ENCODE measurements around the gene ACADM.
"Not testable (repeated sequence)": the region's sequence is repeated elsewhere in the genome, so short reads cannot be mapped to it uniquely, and the experiment has no call there.

ACADM gene

GRCh38 chr1:75724472-75725022 lies at the start of gene ACADM:
ACADM (plus strand) TSS chr1:75724709; CDS start chr1:75724788, 79 bp downstream.
- Histone ChIP-seq H3K9me3 (ENCODE audit: low read depth, low read length) (no peaks in the 10 kb centered on the region), H3K9ac (ENCODE audit: insufficient read length) (peak within 1 kb of the TSS; percentile 83), H3K4me3 (peak within 1 kb of the TSS; percentile 100), H3K27ac (peak within 1 kb of the TSS; percentile 11), H3K36me3 (ENCODE audit: insufficient read depth, low read length) (no peaks in the 10 kb centered on the region)
- peak; percentile 93 for TF ChIP-seq POLR2AphosphoS5 (IDR thresholded peaks at IDR 0.05; ENCODE audit: borderline replicate concordance, low read depth, low read length)
- TF ChIP-seq FOXP2 (optimal IDR thresholded peaks at IDR 0.05; ENCODE audit: control extremely low read depth, extremely low read length, insufficient read depth), result no peak
- TF ChIP-seq EZH2 (IDR thresholded peaks at IDR 0.05), result no peak
- DNase-seq (ENCODE audit: low read depth, low spot score), result no peak

GRCh38 chr1:75677443-75677842 lies 47.1 kb upstream of the ACADM start:
- DNase-seq (ENCODE audit: low read depth, low spot score), result no peak
- Histone ChIP-seq H3K36me3 (ENCODE audit: insufficient read depth, low read length) (no peaks in the 10 kb centered on the region), H3K9ac (ENCODE audit: insufficient read length) (no peak overlapping the region), H3K27ac (no peak overlapping the region), H3K4me3 (no peak overlapping the region), H3K9me3 (ENCODE audit: low read depth, low read length) (no peaks in the 10 kb centered on the region)
- TF ChIP-seq EZH2 (IDR thresholded peaks at IDR 0.05) (no peak), POLR2AphosphoS5 (IDR thresholded peaks at IDR 0.05; ENCODE audit: borderline replicate concordance, low read depth, low read length) (no peak), FOXP2 (optimal IDR thresholded peaks at IDR 0.05; ENCODE audit: control extremely low read depth, extremely low read length, insufficient read depth) (no peak)

- H3K27ac ChIP-seq; H3K9me3 ChIP-seq (ENCODE audit: low read depth, low read length); H3K36me3 ChIP-seq (ENCODE audit: insufficient read depth, low read length); H3K4me3 ChIP-seq; DNase-seq (ENCODE audit: low read depth, low spot score); H3K9ac ChIP-seq (ENCODE audit: insufficient read length): not testable (repeated sequence)
Observed at GRCh38 chr1:75677964-75678363, 46.5 kb upstream of the ACADM start.

GRCh38 chr1:75690547-75690946 lies 34.0 kb upstream of the ACADM start:
- no peak overlapping the region for H3K9ac ChIP-seq (ENCODE audit: insufficient read length)
- no peak for DNase-seq (ENCODE audit: low read depth, low spot score)
- H3K9me3 ChIP-seq (ENCODE audit: low read depth, low read length), result no peaks in the 10 kb centered on the region
- TF ChIP-seq EZH2 (IDR thresholded peaks at IDR 0.05) (no peak), POLR2AphosphoS5 (IDR thresholded peaks at IDR 0.05; ENCODE audit: borderline replicate concordance, low read depth, low read length) (no peak), FOXP2 (optimal IDR thresholded peaks at IDR 0.05; ENCODE audit: control extremely low read depth, extremely low read length, insufficient read depth) (no peak)
- no peak overlapping the region for H3K27ac ChIP-seq
- no peak overlapping the region for H3K4me3 ChIP-seq
- no peaks in the 10 kb centered on the region for H3K36me3 ChIP-seq (ENCODE audit: insufficient read depth, low read length)

GRCh38 chr1:75693551-75693950 lies 31.0 kb upstream of the ACADM start:
- Histone ChIP-seq H3K4me3 (no peak overlapping the region), H3K9ac (ENCODE audit: insufficient read length) (no peak overlapping the region), H3K36me3 (ENCODE audit: insufficient read depth, low read length) (no peaks in the 10 kb centered on the region), H3K9me3 (ENCODE audit: low read depth, low read length) (no peaks in the 10 kb centered on the region), H3K27ac (no peak overlapping the region)
- TF ChIP-seq EZH2 (IDR thresholded peaks at IDR 0.05) (no peak), FOXP2 (optimal IDR thresholded peaks at IDR 0.05; ENCODE audit: control extremely low read depth, extremely low read length, insufficient read depth) (no peak), POLR2AphosphoS5 (IDR thresholded peaks at IDR 0.05; ENCODE audit: borderline replicate concordance, low read depth, low read length) (no peak)
- no peak for DNase-seq (ENCODE audit: low read depth, low spot score)

GRCh38 chr1:75696000-75696399 lies 28.5 kb upstream of the ACADM start:
- no peak overlapping the region for H3K27ac ChIP-seq
- H3K9me3 ChIP-seq (ENCODE audit: low read depth, low read length), result no peaks in the 10 kb centered on the region
- no peak for TF ChIP-seq FOXP2 (optimal IDR thresholded peaks at IDR 0.05; ENCODE audit: control extremely low read depth, extremely low read length, insufficient read depth)
- TF ChIP-seq POLR2AphosphoS5 (IDR thresholded peaks at IDR 0.05; ENCODE audit: borderline replicate concordance, low read depth, low read length), result no peak
- no peak for TF ChIP-seq EZH2 (IDR thresholded peaks at IDR 0.05)
- H3K4me3 ChIP-seq, result no peak overlapping the region
- H3K9ac ChIP-seq (ENCODE audit: insufficient read length), result no peak overlapping the region
- H3K36me3 ChIP-seq (ENCODE audit: insufficient read depth, low read length), result no peaks in the 10 kb centered on the region
- DNase-seq (ENCODE audit: low read depth, low spot score), result no peak

- Histone ChIP-seq H3K36me3 (ENCODE audit: insufficient read depth, low read length) (no peaks in the 10 kb centered on the region), H3K9me3 (ENCODE audit: low read depth, low read length) (no peaks in the 10 kb centered on the region), H3K9ac (ENCODE audit: insufficient read length) (no peak overlapping the region), H3K27ac (no peak overlapping the region), H3K4me3 (no peak overlapping the region)
- no peak for DNase-seq (ENCODE audit: low read depth, low spot score)
- no peak for TF ChIP-seq FOXP2 (optimal IDR thresholded peaks at IDR 0.05; ENCODE audit: control extremely low read depth, extremely low read length, insufficient read depth)
- no peak for TF ChIP-seq POLR2AphosphoS5 (IDR thresholded peaks at IDR 0.05; ENCODE audit: borderline replicate concordance, low read depth, low read length)
- no peak for TF ChIP-seq EZH2 (IDR thresholded peaks at IDR 0.05)
Observed at GRCh38 chr1:75707191-75707590, 17.3 kb upstream of the ACADM start.

- no peaks in the 10 kb centered on the region for H3K9me3 ChIP-seq (ENCODE audit: low read depth, low read length)
- no peaks in the 10 kb centered on the region for H3K36me3 ChIP-seq (ENCODE audit: insufficient read depth, low read length)
- TF ChIP-seq POLR2AphosphoS5 (IDR thresholded peaks at IDR 0.05; ENCODE audit: borderline replicate concordance, low read depth, low read length) (no peak), EZH2 (IDR thresholded peaks at IDR 0.05) (no peak), FOXP2 (optimal IDR thresholded peaks at IDR 0.05; ENCODE audit: control extremely low read depth, extremely low read length, insufficient read depth) (no peak)
- H3K9ac ChIP-seq (ENCODE audit: insufficient read length), result no peak overlapping the region
- no peak overlapping the region for H3K4me3 ChIP-seq
- no peak overlapping the region for H3K27ac ChIP-seq
- no peak for DNase-seq (ENCODE audit: low read depth, low spot score)
Observed at GRCh38 chr1:75708910-75709309, 15.6 kb upstream of the ACADM start.

- H3K9me3 ChIP-seq (ENCODE audit: low read depth, low read length), result no peaks in the 10 kb centered on the region
- no peak overlapping the region for H3K4me3 ChIP-seq
- H3K9ac ChIP-seq (ENCODE audit: insufficient read length), result no peak overlapping the region
- TF ChIP-seq POLR2AphosphoS5 (IDR thresholded peaks at IDR 0.05; ENCODE audit: borderline replicate concordance, low read depth, low read length), result no peak
- no peak for TF ChIP-seq EZH2 (IDR thresholded peaks at IDR 0.05)
- TF ChIP-seq FOXP2 (optimal IDR thresholded peaks at IDR 0.05; ENCODE audit: control extremely low read depth, extremely low read length, insufficient read depth), result no peak
- no peak overlapping the region for H3K27ac ChIP-seq
- H3K36me3 ChIP-seq (ENCODE audit: insufficient read depth, low read length), result no peaks in the 10 kb centered on the region
- DNase-seq (ENCODE audit: low read depth, low spot score), result no peak
Observed at GRCh38 chr1:75710832-75711231, 13.7 kb upstream of the ACADM start.

All from SK-N-MC (cell line).